Neutrophil (primary cell): Measurements from ENCODE around the gene PERM1.

ENCODE experiments used
- H3K27ac ChIP-seq: fragments of 200-600 bp; sonication (generic); 2 replicates; pipeline ENCODE4 v1.5.1; 2016; ENCODE audit warnings: mild to moderate bottlenecking, moderate library complexity
- H3K27me3 ChIP-seq: fragments of 200-600 bp; sonication (generic); 2 replicates; pipeline ENCODE4 v1.6.0; 2016; ENCODE audit warnings: mild to moderate bottlenecking
- H3K36me3 ChIP-seq: fragments of 200-600 bp; sonication (generic); 2 replicates; pipeline ENCODE4 v1.5.1; 2017
- H3K4me1 ChIP-seq, 2 experiments: fragments of 200-600 bp in 1 of 2; sonication (generic) in 1 of 2; 1 replicate in 1 of 2; 2 replicates in 1 of 2; pipeline versions ENCODE4 v1.5.1 to v1.6.1; 2013 to 2016; ENCODE audit warnings: low read depth in 1 of 2, low read length in 1 of 2, mild to moderate bottlenecking in 1 of 2, moderate library complexity in 1 of 2; ENCODE audit not compliant: control insufficient read depth in 1 of 2, insufficient read depth in 1 of 2
- H3K4me3 ChIP-seq, 2 experiments: fragments of 200-600 bp in 1 of 2; sonication (generic) in 1 of 2; 1 replicate in 1 of 2; 2 replicates in 1 of 2; pipeline ENCODE4 v1.5.1; 2013 to 2016; ENCODE audit warnings: low read depth in 1 of 2, low read length in 1 of 2, mild to moderate bottlenecking in 1 of 2, moderate library complexity in 1 of 2
- H3K9me3 ChIP-seq: fragments of 200-600 bp; sonication (generic); 2 replicates; pipeline ENCODE4 v1.5.1; 2016
- CTCF ChIP-seq: fragments of 200-600 bp; sonication (generic); IDR thresholded peaks from 2 replicates; pipeline ENCODE4 v1.5.1; 2016; ENCODE audit warnings: antibody characterized with exemption

The PERM1 gene

GRCh38 chr1:930633-931138 is 51.2 kb downstream of the PERM1 start:
- Histone ChIP-seq H3K36me3 (no peaks in the 10 kb centered on the region), H3K27me3 (peaks cover 86% of the 10 kb centered on the region), H3K4me1 (no peaks in the 10 kb centered on the region), H3K27ac (no peak overlapping the region), H3K4me3 (no peak overlapping the region), H3K9me3 (no peaks in the 10 kb centered on the region)
- TF ChIP-seq CTCF, result no peak

- Histone ChIP-seq H3K36me3 (no peaks in the 10 kb centered on the region), H3K9me3 (no peaks in the 10 kb centered on the region), H3K4me3 (no peak overlapping the region), H3K27ac (no peak overlapping the region), H3K27me3 (peaks cover 86% of the 10 kb centered on the region), H3K4me1 (peaks cover under 1 to 2% of the 10 kb centered on the region in 2 experiments)
- TF ChIP-seq CTCF, result no peak
Observed at GRCh38 chr1:929712-930632, 51.9 kb downstream of the PERM1 start.

GRCh38 chr1:928825-929661 is 52.9 kb downstream of the PERM1 start:
- Histone ChIP-seq H3K9me3 (no peaks in the 10 kb centered on the region), H3K36me3 (no peaks in the 10 kb centered on the region), H3K4me1 (peaks cover 2 to 7% of the 10 kb centered on the region in 2 experiments), H3K27me3 (peaks cover 92% of the 10 kb centered on the region), H3K4me3 (no peak overlapping the region), H3K27ac (no peak overlapping the region)
- no peak for TF ChIP-seq CTCF

- TF ChIP-seq CTCF, result no peak
- no peak overlapping the region for H3K27ac ChIP-seq
- H3K36me3 ChIP-seq, result no peaks in the 10 kb centered on the region
- peaks cover 11 to 19% of the 10 kb centered on the region in 2 experiments for H3K4me1 ChIP-seq
- no peaks in the 10 kb centered on the region for H3K9me3 ChIP-seq
- no peak overlapping the region for H3K4me3 ChIP-seq
- peaks cover 94% of the 10 kb centered on the region for H3K27me3 ChIP-seq
Observed at GRCh38 chr1:927748-928147, 54.1 kb downstream of the PERM1 start.

- Histone ChIP-seq H3K36me3 (no peaks in the 10 kb centered on the region), H3K4me3 (no peak overlapping the region), H3K4me1 (peaks cover 11 to 19% of the 10 kb centered on the region in 2 experiments), H3K9me3 (no peaks in the 10 kb centered on the region), H3K27ac (no peak overlapping the region), H3K27me3 (peaks cover 94% of the 10 kb centered on the region)
- no peak for TF ChIP-seq CTCF
Observed at GRCh38 chr1:927234-927633, 54.7 kb downstream of the PERM1 start.
